Epithelial cell of esophagus (primary cell): Measurements from ENCODE around the gene COQ8A.

Source experiments
- DNase-seq: peaks from one replicate; pipeline ENCODE4 v3.0.0; 2010; ENCODE audit warnings: low read depth
- H3K4me3 ChIP-seq: 2 replicates; pipeline ENCODE4 v1.5.1; 2011; ENCODE audit warnings: mild to moderate bottlenecking, low read length, control low read depth
- TF ChIP-seq, protein P1 (sequence below): IDR thresholded peaks from 2 replicates; pipeline ENCODE4 v1.5.1; 2011; ENCODE audit warnings: low read depth, mild to moderate bottlenecking, low read length, control low read depth, inconsistent platforms; ENCODE audit not compliant: insufficient read depth; ENCODE audit errors: missing control alignments

COQ8A gene

GRCh38 chr1:227010645-227011044, 70.6 kb downstream of the COQ8A start:
- TF ChIP-seq, protein P1, sequence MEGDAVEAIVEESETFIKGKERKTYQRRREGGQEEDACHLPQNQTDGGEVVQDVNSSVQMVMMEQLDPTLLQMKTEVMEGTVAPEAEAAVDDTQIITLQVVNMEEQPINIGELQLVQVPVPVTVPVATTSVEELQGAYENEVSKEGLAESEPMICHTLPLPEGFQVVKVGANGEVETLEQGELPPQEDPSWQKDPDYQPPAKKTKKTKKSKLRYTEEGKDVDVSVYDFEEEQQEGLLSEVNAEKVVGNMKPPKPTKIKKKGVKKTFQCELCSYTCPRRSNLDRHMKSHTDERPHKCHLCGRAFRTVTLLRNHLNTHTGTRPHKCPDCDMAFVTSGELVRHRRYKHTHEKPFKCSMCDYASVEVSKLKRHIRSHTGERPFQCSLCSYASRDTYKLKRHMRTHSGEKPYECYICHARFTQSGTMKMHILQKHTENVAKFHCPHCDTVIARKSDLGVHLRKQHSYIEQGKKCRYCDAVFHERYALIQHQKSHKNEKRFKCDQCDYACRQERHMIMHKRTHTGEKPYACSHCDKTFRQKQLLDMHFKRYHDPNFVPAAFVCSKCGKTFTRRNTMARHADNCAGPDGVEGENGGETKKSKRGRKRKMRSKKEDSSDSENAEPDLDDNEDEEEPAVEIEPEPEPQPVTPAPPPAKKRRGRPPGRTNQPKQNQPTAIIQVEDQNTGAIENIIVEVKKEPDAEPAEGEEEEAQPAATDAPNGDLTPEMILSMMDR: no peak
- DNase-seq: no peak
- H3K4me3 ChIP-seq: no peak overlapping the region

GRCh38 chr1:227016990-227017389, 76.9 kb downstream of the COQ8A start:
- TF ChIP-seq, protein P1: no peak
- DNase-seq: no peak
- no peak overlapping the region for H3K4me3 ChIP-seq

- no peak for DNase-seq
- H3K4me3 ChIP-seq: no peak overlapping the region
- TF ChIP-seq, protein P1: no peak
Observed at GRCh38 chr1:227032396-227032795, 92.3 kb downstream of the COQ8A start.

DNA sequence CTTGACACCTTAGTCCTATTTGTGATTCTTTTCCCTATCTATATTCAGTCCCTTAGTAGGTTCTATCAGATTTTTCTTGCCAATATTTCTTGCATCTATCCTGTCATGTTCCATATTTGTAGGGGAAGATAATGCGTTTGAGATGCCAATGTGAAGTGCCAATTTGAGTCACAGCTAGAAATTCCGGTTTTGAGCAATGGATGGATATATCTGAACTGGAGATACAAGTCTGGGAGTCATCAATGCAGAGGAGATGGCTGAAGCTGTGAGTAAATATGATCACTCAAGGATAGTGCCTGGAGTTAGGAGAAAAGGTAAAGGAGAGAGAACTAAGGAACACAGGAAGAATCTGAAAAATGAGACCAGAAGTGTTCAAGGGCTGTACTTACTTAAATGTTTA, 93.8 kb downstream of the COQ8A start:
- TF ChIP-seq, protein P1: no peak
- H3K4me3 ChIP-seq: no peak overlapping the region
- peak; percentile 82 for DNase-seq

GRCh38 chr1:227035316-227035715, 95.2 kb downstream of the COQ8A start:
- DNase-seq: no peak
- no peak overlapping the region for H3K4me3 ChIP-seq
- TF ChIP-seq, protein P1: no peak

- TF ChIP-seq, protein P1: no peak
- no peak for DNase-seq
- H3K4me3 ChIP-seq: no peak overlapping the region
Observed at GRCh38 chr1:227037121-227037520, 97.0 kb downstream of the COQ8A start.
